HG02884 (cell line): ENCODE measurements around the gene CCDC196.
"Not testable (repeated sequence)": the region's sequence is repeated elsewhere in the genome, so short reads cannot be mapped to it uniquely, and the experiment has no call there.

Experiments used
- ATAC-seq: cut with Tn5 transposase; IDR thresholded peaks from one replicate; pipeline ENCODE4 v1.9.1; 2021; ENCODE audit warnings: mild to moderate bottlenecking, moderate library complexity; ENCODE audit not compliant: unreplicated experiment

The CCDC196 gene

GRCh38 chr14:66545751-66546150 lies 59.6 kb downstream of the CCDC196 start:
- ATAC-seq = not testable (repeated sequence)
